HEK293 (cell line): Measurements from ENCODE around the gene OBSCN.

Experiments
- CTCF ChIA-PET: fragments of 350-600 bp; formaldehyde crosslinking; extraction: SDS; loops from one replicate; lab custom pipeline; 2021; ENCODE audit warnings: antibody characterized with exemption; lab: Yijun Ruan, JAX
- POLR2A ChIA-PET: fragments of 300-600 bp; formaldehyde crosslinking; extraction: SDS; loops from one replicate; lab custom pipeline; 2020; ENCODE audit warnings: antibody characterized with exemption, inconsistent platforms; lab: Yijun Ruan, JAX
- H3K27ac ChIP-seq: fragments of 200-500 bp; sonication (Bioruptor generic); 2 replicates; pipeline ENCODE4 v1.5.1; 2014; ENCODE audit warnings: low read depth, low read length, control low read depth, inconsistent platforms; ENCODE audit errors: extremely low read depth
- H3K36me3 ChIP-seq, 2 experiments: fragments of 200-500 bp in 1 of 2; sonication (Bioruptor generic) in 1 of 2; 1 replicate in 1 of 2; 2 replicates in 1 of 2; pipeline ENCODE4 v1.5.1; 2014 to 2017; ENCODE audit warnings: inconsistent platforms in 2 of 2, low read length in 2 of 2; ENCODE audit not compliant: control insufficient read depth in 2 of 2, insufficient read depth in 1 of 2
- H3K4me1 ChIP-seq: fragments of 200-500 bp; sonication (Bioruptor generic); 2 replicates; pipeline ENCODE4 v1.5.1; 2014; ENCODE audit warnings: mild to moderate bottlenecking, low read length, inconsistent platforms; ENCODE audit not compliant: control insufficient read depth, insufficient read depth
- H3K4me3 ChIP-seq: 2 replicates; pipeline ENCODE4 v1.5.1; 2011; ENCODE audit warnings: low read depth, mild to moderate bottlenecking, control low read depth, low read length, moderate library complexity
- H3K9me3 ChIP-seq: fragments of 200-500 bp; sonication (Bioruptor generic); 2 replicates; pipeline ENCODE4 v1.5.1; 2014; ENCODE audit warnings: low read depth, low read length, inconsistent platforms; ENCODE audit not compliant: control insufficient read depth, insufficient read depth
- KLF8 ChIP-seq: fragments of 450-650 bp; formaldehyde crosslinking; IDR thresholded peaks from 2 replicates; pipeline ENCODE4 v1.5.1; 2016; ENCODE audit warnings: missing biosample characterization, missing genetic modification characterization
- KLF9 ChIP-seq: fragments of 450-650 bp; formaldehyde crosslinking; IDR thresholded peaks from 2 replicates; pipeline ENCODE4 v1.5.1; 2016; ENCODE audit warnings: missing biosample characterization, missing genetic modification characterization, low read depth
- MZF1 ChIP-seq: fragments of 450-650 bp; formaldehyde crosslinking; IDR thresholded peaks from 2 replicates; pipeline ENCODE4 v1.5.1; 2017; ENCODE audit warnings: missing biosample characterization, missing genetic modification characterization, borderline replicate concordance
- PRDM1 ChIP-seq: fragments of 450-650 bp; formaldehyde crosslinking; IDR thresholded peaks from 2 replicates; pipeline ENCODE4; 2016; ENCODE audit warnings: missing biosample characterization, missing genetic modification characterization
- SCRT2 ChIP-seq: fragments of 450-650 bp; formaldehyde crosslinking; IDR thresholded peaks from 2 replicates; pipeline ENCODE4 v1.5.1; 2016; ENCODE audit warnings: missing biosample characterization, missing genetic modification characterization
- SP2 ChIP-seq: fragments of 450-650 bp; formaldehyde crosslinking; IDR thresholded peaks from 2 replicates; pipeline ENCODE4 v1.5.1; 2016; ENCODE audit warnings: missing biosample characterization, missing genetic modification characterization
- YY1 ChIP-seq: fragments of 450-650 bp; formaldehyde crosslinking; IDR thresholded peaks from 2 replicates; pipeline ENCODE4 v1.5.1; 2018; ENCODE audit warnings: missing biosample characterization, missing genetic modification characterization
- ZBTB48 ChIP-seq: fragments of 450-650 bp; formaldehyde crosslinking; IDR thresholded peaks from 2 replicates; pipeline ENCODE4 v1.5.1; 2016; ENCODE audit warnings: missing biosample characterization, missing genetic modification characterization
- ZNF10 ChIP-seq: fragments of 450-650 bp; formaldehyde crosslinking; IDR thresholded peaks from 2 replicates; pipeline ENCODE4 v1.5.1; 2017; ENCODE audit warnings: missing biosample characterization, missing genetic modification characterization
- ZNF202 ChIP-seq: fragments of 450-650 bp; formaldehyde crosslinking; IDR thresholded peaks from 2 replicates; pipeline ENCODE4 v1.5.1; 2016; ENCODE audit warnings: missing biosample characterization, missing genetic modification characterization, borderline replicate concordance
- ZNF23 ChIP-seq: fragments of 450-650 bp; formaldehyde crosslinking; IDR thresholded peaks from 2 replicates; pipeline ENCODE4 v1.5.1; 2016; ENCODE audit warnings: missing biosample characterization, missing genetic modification characterization, borderline replicate concordance
- ZNF26 ChIP-seq: fragments of 450-650 bp; formaldehyde crosslinking; IDR thresholded peaks from 2 replicates; pipeline ENCODE4 v1.5.1; 2016; ENCODE audit warnings: missing biosample characterization, missing genetic modification characterization
- ZNF350 ChIP-seq: fragments of 450-650 bp; formaldehyde crosslinking; IDR thresholded peaks from 2 replicates; pipeline ENCODE4 v1.5.0; 2017; ENCODE audit warnings: missing biosample characterization, mild to moderate bottlenecking, missing genetic modification characterization
- ZNF362 ChIP-seq: fragments of 450-650 bp; formaldehyde crosslinking; IDR thresholded peaks from 2 replicates; pipeline ENCODE4 v1.5.1; 2016; ENCODE audit warnings: missing biosample characterization, missing genetic modification characterization
- ZNF416 ChIP-seq: fragments of 450-650 bp; formaldehyde crosslinking; IDR thresholded peaks from 2 replicates; pipeline ENCODE4 v1.5.1; 2016; ENCODE audit warnings: missing biosample characterization, missing genetic modification characterization
- ZNF514 ChIP-seq: fragments of 450-650 bp; formaldehyde crosslinking; IDR thresholded peaks from 2 replicates; pipeline ENCODE4 v1.5.1; 2016; ENCODE audit warnings: missing biosample characterization, missing genetic modification characterization
- ZNF623 ChIP-seq: fragments of 450-650 bp; formaldehyde crosslinking; IDR thresholded peaks from 2 replicates; pipeline ENCODE4 v1.5.1; 2016; ENCODE audit warnings: missing biosample characterization, missing genetic modification characterization
- ZNF626 ChIP-seq: fragments of 450-650 bp; sonication (Bioruptor Pico); formaldehyde crosslinking; IDR thresholded peaks from 2 replicates; pipeline ENCODE4 v1.5.1; 2018; ENCODE audit warnings: missing biosample characterization, missing genetic modification characterization, inconsistent platforms
- ZNF654 ChIP-seq: fragments of 450-650 bp; formaldehyde crosslinking; IDR thresholded peaks from 2 replicates; pipeline ENCODE4 v1.5.1; 2016; ENCODE audit warnings: low read depth, missing biosample characterization, missing genetic modification characterization
- ZNF664 ChIP-seq: fragments of 450-650 bp; formaldehyde crosslinking; IDR thresholded peaks from 2 replicates; pipeline ENCODE4 v1.5.1; 2016; ENCODE audit warnings: missing biosample characterization, missing genetic modification characterization
- ZNF76 ChIP-seq: fragments of 450-650 bp; formaldehyde crosslinking; IDR thresholded peaks from 2 replicates; pipeline ENCODE4; 2016; ENCODE audit warnings: low read depth, missing biosample characterization, missing genetic modification characterization, borderline replicate concordance
- TF ChIP-seq, protein P1 (sequence below): fragments of 450-650 bp; formaldehyde crosslinking; IDR thresholded peaks from 2 replicates; pipeline ENCODE4 v1.5.1; 2016; ENCODE audit warnings: missing biosample characterization, missing genetic modification characterization
- TF ChIP-seq, protein P2 (sequence below): fragments of 450-650 bp; formaldehyde crosslinking; IDR thresholded peaks from 2 replicates; pipeline ENCODE4 v1.5.1; 2016; ENCODE audit warnings: missing biosample characterization, missing genetic modification characterization

OBSCN gene

DNA sequence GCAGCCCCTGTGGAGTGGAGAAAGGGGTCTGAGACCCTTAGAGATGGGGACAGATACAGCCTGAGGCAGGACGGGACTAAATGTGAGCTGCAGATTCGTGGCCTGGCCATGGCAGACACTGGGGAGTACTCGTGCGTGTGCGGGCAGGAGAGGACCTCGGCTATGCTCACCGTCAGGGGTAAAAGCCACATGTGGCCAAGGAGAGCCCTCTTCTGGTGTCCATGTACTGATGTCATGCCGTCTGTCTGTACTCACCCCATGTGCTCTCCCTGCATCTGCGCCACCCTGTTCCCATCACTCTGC is 84.7 kb downstream of the OBSCN start (continued):
- TF ChIP-seq ZNF350 (tag by site-specific recombination) = no peak
- TF ChIP-seq SCRT2 (tag by site-specific recombination) = no peak
- no peak for TF ChIP-seq ZBTB48 (tag by site-specific recombination)
- TF ChIP-seq, protein P1, sequence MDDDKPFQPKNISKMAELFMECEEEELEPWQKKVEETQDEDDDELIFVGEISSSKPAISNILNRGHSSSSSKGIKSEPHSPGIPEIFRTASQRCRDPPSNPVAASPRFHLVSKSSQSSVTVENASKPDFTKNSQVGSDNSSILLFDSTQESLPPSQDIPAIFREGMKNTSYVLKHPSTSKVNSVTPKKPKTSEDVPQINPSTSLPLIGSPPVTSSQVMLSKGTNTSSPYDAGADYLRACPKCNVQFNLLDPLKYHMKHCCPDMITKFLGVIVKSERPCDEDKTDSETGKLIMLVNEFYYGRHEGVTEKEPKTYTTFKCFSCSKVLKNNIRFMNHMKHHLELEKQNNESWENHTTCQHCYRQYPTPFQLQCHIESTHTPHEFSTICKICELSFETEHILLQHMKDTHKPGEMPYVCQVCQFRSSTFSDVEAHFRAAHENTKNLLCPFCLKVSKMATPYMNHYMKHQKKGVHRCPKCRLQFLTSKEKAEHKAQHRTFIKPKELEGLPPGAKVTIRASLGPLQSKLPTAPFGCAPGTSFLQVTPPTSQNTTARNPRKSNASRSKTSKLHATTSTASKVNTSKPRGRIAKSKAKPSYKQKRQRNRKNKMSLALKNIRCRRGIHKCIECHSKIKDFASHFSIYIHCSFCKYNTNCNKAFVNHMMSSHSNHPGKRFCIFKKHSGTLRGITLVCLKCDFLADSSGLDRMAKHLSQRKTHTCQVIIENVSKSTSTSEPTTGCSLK (tag by site-specific recombination) = no peak
- no peak for TF ChIP-seq KLF8 (tag by site-specific recombination)
- no peak for TF ChIP-seq ZNF626 (tag by site-specific recombination)
- no peak for TF ChIP-seq YY1 (tag by site-specific recombination)
- no peak for TF ChIP-seq ZNF362 (tag by site-specific recombination)

DNA sequence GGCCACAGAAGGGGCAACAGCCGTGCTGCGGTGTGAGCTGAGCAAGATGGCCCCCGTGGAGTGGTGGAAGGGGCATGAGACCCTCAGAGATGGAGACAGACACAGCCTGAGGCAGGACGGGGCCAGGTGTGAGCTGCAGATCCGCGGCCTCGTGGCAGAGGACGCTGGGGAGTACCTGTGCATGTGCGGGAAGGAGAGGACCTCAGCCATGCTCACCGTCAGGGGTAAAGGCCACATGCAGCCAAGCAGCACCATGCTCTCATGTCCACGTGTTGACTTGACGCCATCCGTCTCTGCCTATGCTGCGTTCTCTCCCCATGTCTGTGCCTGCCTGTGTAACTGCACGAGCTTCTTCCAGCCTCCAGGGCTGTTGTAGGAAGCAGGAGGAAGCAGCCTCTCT is 85.5 kb downstream of the OBSCN start:
- POLR2A ChIA-PET = no interaction called here
- Histone ChIP-seq H3K9me3 (no peaks in the 10 kb centered on the region), H3K4me3 (no peak overlapping the region), H3K27ac (no peak overlapping the region), H3K36me3 (peaks cover 0 to 2% of the 10 kb centered on the region in 2 experiments; a peak in 1 of 3 replicates), H3K4me1 (no peaks in the 10 kb centered on the region)
- CTCF ChIA-PET = no interaction called here
- TF ChIP-seq PRDM1 (tag by site-specific recombination) (no peak), ZNF664 (tag by site-specific recombination) (no peak), SP2 (tag by site-specific recombination) (no peak), ZNF26 (no peak), ZNF623 (tag by site-specific recombination) (no peak), ZNF416 (no peak), ZNF10 (no peak), ZNF23 (tag by site-specific recombination) (no peak), MZF1 (tag by site-specific recombination) (no peak), ZNF76 (no peak), ZNF514 (tag by site-specific recombination) (no peak), ZNF202 (tag by site-specific recombination) (no peak), KLF9 (tag by site-specific recombination) (no peak), ZNF654 (tag by site-specific recombination) (no peak)
- TF ChIP-seq, protein P2, sequence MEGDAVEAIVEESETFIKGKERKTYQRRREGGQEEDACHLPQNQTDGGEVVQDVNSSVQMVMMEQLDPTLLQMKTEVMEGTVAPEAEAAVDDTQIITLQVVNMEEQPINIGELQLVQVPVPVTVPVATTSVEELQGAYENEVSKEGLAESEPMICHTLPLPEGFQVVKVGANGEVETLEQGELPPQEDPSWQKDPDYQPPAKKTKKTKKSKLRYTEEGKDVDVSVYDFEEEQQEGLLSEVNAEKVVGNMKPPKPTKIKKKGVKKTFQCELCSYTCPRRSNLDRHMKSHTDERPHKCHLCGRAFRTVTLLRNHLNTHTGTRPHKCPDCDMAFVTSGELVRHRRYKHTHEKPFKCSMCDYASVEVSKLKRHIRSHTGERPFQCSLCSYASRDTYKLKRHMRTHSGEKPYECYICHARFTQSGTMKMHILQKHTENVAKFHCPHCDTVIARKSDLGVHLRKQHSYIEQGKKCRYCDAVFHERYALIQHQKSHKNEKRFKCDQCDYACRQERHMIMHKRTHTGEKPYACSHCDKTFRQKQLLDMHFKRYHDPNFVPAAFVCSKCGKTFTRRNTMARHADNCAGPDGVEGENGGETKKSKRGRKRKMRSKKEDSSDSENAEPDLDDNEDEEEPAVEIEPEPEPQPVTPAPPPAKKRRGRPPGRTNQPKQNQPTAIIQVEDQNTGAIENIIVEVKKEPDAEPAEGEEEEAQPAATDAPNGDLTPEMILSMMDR = no peak
- TF ChIP-seq, all 188 proteins: peak for 0
